ENCODE measurements around the gene MTERF4.

Gene MTERF4

GRCh38 chr2:241074901-241075540 is 27.1 kb downstream of the MTERF4 start:
- TF ChIP-seq GATA2 (IDR thresholded peaks at IDR 0.05; ENCODE audit: low read depth, low read length) (no peak), GATA3 (IDR thresholded peaks at IDR 0.05; ENCODE audit: low read depth, low read length) (no peak)

DNA sequence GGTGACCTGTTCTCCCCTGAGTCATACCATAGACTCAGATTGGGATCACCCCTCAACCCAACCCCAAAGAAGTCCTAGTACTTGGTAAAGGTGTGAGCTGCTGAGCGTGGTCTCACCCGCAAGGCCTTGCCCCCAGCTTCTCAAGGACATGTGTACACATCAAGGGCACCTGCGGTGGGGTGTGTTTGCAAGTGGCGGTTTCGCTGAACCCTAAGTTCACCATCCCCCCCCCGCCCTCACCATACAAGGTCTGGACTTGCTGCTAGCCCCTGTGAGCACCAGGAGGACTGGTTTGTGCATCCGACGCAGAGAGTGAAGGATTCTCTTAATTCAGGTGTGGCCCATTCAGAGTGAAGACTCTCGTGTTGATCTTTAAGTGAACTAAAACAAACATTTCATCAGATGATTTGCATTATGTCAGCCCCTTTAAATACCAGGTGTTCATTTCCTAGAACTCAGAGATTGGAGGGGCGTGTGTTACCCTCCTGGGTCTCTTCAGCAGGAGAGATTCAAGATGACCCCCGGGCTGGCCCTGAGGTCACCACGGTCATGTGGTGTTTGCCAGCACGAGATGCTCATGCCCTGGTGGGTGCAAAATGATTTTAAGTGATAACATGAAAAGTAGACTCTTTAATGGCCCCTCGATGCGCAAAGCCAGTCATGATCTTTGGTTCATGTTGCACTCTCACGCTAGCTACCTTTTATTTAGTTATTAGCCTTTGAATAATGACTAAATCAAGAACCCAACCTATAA is 27.8 kb downstream of the MTERF4 start:
- no peak for TF ChIP-seq GATA3 (IDR thresholded peaks at IDR 0.05; ENCODE audit: low read depth, low read length)
- TF ChIP-seq GATA2 (IDR thresholded peaks at IDR 0.05; ENCODE audit: low read depth, low read length) = no peak

GRCh38 chr2:241073166-241074064 is 28.7 kb downstream of the MTERF4 start:
- TF ChIP-seq GATA3 (IDR thresholded peaks at IDR 0.05; ENCODE audit: low read depth, low read length) = no peak
- TF ChIP-seq GATA2 (IDR thresholded peaks at IDR 0.05; ENCODE audit: low read depth, low read length) = no peak

- TF ChIP-seq GATA2 (IDR thresholded peaks at IDR 0.05; ENCODE audit: low read depth, low read length) (no peak), GATA3 (IDR thresholded peaks at IDR 0.05; ENCODE audit: low read depth, low read length) (no peak)
Measured at GRCh38 chr2:241072553-241073165, 29.4 kb downstream of the MTERF4 start.

- TF ChIP-seq GATA2 (IDR thresholded peaks at IDR 0.05; ENCODE audit: low read depth, low read length) (no peak), GATA3 (IDR thresholded peaks at IDR 0.05; ENCODE audit: low read depth, low read length) (no peak)
Measured at GRCh38 chr2:241072151-241072550, 29.9 kb downstream of the MTERF4 start.

GRCh38 chr2:241071677-241072111 is 30.4 kb downstream of the MTERF4 start:
- TF ChIP-seq GATA3 (IDR thresholded peaks at IDR 0.05; ENCODE audit: low read depth, low read length) (no peak), GATA2 (IDR thresholded peaks at IDR 0.05; ENCODE audit: low read depth, low read length) (no peak)

DNA sequence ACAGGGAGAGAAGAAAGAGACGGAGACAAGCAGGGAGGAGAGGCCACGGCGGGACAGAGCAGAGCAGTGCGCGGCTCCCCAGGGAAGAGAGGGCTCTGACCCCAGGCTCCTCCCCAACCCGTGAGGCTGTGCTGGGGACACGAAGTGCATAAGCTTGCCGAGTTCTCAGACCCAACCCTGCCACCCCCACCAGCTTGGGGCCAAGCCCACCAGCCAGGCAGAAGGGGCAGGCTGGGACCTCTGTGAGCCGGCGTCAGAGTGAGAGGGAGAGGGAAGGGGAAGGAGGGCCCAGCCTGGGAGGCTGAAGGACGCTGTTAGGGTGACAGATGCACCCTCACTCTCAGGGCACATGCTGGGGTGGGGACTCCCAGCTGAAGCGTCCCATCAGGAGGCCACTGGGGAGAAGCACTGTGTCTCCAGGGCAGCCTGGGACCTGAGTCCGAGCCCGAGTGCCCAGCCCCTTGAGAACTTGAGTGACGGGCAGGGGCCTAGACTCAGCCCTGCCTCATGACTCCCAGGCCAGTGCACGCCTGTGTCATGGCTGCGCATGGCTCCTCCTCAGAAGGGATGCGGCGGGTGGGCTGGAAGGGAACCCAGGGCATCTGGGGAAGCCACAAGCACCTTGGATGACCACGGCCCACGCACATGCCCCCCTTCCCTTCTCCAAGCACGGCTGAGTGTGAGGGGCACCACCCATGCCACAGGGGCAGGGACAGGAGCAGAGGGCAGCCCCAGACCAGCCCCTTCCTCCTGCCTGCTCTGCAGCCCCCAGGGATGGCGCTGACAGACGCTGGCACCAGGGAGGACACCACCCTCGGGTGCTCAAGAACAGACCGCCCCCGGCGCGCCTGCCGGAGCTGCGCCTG is 31.0 kb downstream of the MTERF4 start:
- TF ChIP-seq GATA3 (IDR thresholded peaks at IDR 0.05; ENCODE audit: low read depth, low read length) (no peak), GATA2 (IDR thresholded peaks at IDR 0.05; ENCODE audit: low read depth, low read length) (no peak)

DNA sequence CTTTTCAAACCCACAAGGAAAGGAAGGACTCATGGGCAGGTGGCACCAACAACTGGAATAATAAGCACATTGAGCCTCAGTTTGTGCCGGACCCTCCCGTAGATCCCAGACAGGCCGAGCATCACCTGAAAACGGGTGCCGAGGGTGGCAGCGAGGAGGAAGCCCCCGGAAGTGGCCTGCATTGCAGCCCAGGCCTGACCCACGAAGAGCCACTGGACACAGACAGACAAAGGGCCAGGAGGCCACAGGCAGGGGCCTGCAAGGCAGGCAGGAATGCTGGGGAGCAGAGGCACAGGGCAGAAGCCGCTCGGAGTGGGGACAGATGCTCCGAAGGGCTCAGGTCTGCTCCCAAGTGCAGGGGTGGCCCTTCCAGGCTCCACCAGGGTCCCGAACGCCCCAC is 31.7 kb downstream of the MTERF4 start:
- TF ChIP-seq GATA2 (IDR thresholded peaks at IDR 0.05; ENCODE audit: low read depth, low read length) (no peak), GATA3 (IDR thresholded peaks at IDR 0.05; ENCODE audit: low read depth, low read length) (no peak)

DNA sequence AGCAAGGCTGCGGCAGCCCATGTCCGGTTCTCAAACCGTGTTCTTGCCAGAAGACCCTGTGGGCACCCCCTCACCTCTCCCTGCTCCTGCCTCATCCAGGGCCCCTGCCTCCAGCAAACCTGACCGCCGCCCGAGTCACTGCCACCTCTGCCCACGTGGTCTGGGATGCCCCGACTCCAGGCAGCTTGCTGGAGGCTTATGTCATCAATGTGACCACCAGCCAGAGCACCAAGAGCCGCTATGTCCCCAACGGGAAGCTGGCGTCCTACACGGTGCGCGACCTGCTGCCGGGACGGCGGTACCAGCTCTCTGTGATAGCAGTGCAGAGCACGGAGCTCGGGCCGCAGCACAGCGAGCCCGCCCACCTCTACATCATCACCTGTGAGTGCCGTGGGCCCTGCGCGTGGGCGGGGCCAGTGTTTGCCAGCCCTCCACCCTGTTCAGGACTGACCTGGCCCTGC is 32.2 kb downstream of the MTERF4 start:
- TF ChIP-seq GATA2 (IDR thresholded peaks at IDR 0.05; ENCODE audit: low read depth, low read length) (no peak), GATA3 (IDR thresholded peaks at IDR 0.05; ENCODE audit: low read depth, low read length) (no peak)

DNA sequence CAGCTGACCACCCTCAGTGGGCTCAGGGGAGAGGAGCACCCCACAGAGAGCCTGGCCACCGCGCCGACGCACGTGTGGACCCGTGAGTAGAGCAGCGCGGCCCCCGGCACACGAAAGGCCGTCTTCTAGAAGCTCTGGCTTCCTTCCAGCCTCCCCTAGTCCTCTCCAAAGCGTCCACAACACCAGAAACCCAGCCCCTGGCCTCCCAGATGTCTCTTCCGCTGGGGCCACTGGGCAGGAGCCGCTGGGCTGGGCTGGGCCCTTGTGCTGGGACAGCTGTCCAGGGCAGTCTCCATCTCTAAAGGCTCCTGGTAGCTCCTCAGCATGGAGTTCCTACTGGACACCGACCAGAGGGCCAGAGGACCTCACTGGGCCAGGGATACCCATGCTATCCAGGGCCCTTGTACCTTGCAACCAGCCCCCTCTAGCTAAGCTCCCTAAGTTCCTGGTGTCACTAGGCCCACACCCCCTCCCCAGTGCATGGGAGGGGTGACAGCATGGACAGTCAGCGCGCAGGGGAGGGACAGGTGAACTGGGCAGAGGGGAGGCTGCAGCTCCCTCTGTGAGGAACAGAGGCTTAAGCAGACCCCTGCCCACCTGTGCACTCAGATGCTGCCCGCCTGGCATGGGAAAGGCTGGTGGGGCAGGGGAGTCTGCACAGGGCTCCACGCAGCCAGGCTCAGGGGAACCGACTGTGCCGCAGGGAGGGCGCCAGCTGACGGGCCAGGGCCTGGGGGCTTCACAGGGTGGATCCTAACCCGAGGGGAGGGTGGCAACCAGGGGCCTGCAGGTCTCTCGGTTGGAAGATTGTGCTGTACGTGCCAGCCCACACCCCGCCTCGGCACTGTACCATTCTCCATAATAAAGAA is 32.9 kb downstream of the MTERF4 start:
- TF ChIP-seq GATA3 (IDR thresholded peaks at IDR 0.05; ENCODE audit: low read depth, low read length) (no peak), GATA2 (IDR thresholded peaks at IDR 0.05; ENCODE audit: low read depth, low read length) (no peak)

DNA sequence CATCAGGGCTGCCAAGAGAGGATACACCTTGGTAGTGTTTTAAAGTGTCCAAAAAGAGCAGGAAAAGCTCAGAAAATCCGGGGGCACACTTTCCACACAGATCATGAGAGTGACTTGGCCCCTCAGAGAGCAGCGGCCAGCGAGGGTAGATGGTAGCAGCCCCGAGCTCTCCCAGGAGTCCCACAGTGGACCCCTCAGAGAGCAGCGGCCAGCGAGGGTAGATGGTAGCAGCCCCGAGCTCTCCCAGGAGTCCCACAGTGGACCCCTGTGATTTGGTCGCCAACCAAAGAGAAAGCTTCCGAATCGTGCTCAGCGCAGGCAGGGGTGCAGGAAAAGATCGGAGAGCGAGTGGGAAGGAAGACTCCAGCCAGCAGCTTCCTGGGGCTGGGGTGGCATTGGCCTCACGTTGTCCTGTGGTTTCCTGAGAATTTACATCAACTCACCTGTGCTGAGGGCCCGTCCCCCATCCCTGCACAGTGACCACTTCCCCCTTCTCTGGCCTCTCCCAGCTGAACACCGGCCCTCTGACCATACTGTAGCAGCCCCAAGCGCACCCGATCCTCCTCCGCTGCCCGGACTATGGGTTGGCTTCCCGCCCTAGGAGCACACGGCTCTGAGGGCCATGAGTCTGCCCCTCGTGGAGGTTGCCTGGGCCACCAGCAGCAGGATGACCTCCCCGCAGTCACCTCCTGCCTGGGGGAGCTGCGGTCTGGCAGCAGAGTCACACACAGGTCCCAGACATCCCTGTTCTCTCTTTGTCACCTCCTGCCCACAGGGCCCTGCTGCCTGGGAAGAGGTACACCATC is 33.7 kb downstream of the MTERF4 start:
- no peak for TF ChIP-seq GATA2 (IDR thresholded peaks at IDR 0.05; ENCODE audit: low read depth, low read length)
- no peak for TF ChIP-seq GATA3 (IDR thresholded peaks at IDR 0.05; ENCODE audit: low read depth, low read length)
